ENCODE results near the gene HNRNPLL. TPM values are rescaled to one million over a fixed set of nuclear protein-coding genes. Genes with fewer than 3 reads are reported as not detected.

The HNRNPLL gene
- total and polyA plus RNA-seq, 2 of the 8 experiments (the other 6 are each of a cell fraction or from before 2014, with no cell fraction given): 18.6 to 69.3 TPM

- Histone ChIP-seq H3K4ac (replicated peaks; ENCODE audit: insufficient read length, low read depth, low read length) (no peak overlapping the region), H4K91ac (replicated peaks; ENCODE audit: insufficient read length, low read length) (no peak overlapping the region), H2AK5ac (ENCODE audit: low read depth, low read length) (no peak overlapping the region), H3K4me2 (ENCODE audit: insufficient read depth in 1 of 2, low read depth in 2 of 2, low read length in 2 of 2) (no peak overlapping the region), H2BK12ac (ENCODE audit: low read depth, low read length) (no peak overlapping the region), H3K36me3 (ENCODE audit: control insufficient read depth in 2 of 4, insufficient read depth in 4 of 4, low read length in 3 of 4) (peaks cover 2 to 35% (median 8%) of the 10 kb centered on the region in 4 experiments; a peak in 5 of 8 replicates), H3K4me1 (replicated peaks in 1 of 4; ENCODE audit: control insufficient read depth in 3 of 4, insufficient read depth in 4 of 4, low read length in 3 of 4) (peaks cover 0 to 13% (median 2%) of the 10 kb centered on the region in 4 experiments; a peak in 5 of 7 replicates), H3K9ac (replicated peaks in 1 of 4; ENCODE audit: extremely low read depth in 1 of 4, low read depth in 3 of 4, low read length in 3 of 4) (no peak overlapping the region), H4K5ac (ENCODE audit: insufficient read length, low read depth, low read length) (no peak overlapping the region), H3K79me2 (ENCODE audit: control insufficient read depth in 1 of 2, insufficient read depth in 2 of 2, low read length in 2 of 2) (peaks cover 0 to 53% of the 10 kb centered on the region in 2 experiments; a peak in 2 of 4 replicates), H2BK20ac (ENCODE audit: low read length) (no peak overlapping the region), H3K18ac (ENCODE audit: extremely low read depth, low read length) (no peak overlapping the region), H2BK15ac (ENCODE audit: low read length) (no peak overlapping the region), H4K8ac (ENCODE audit: extremely low read depth, insufficient read depth, low read length) (no peak overlapping the region), H3K79me1 (ENCODE audit: low read depth, low read length) (no peaks in the 10 kb centered on the region), H2BK120ac (replicated peaks; ENCODE audit: low read depth, low read length) (no peak overlapping the region), H4K20me1 (replicated peaks in 1 of 2; ENCODE audit: control insufficient read depth in 1 of 2, insufficient read depth in 2 of 2, low read length in 2 of 2) (peaks cover under 1 to 12% of the 10 kb centered on the region in 2 experiments), H3K27me3 (replicated peaks in 1 of 4; ENCODE audit: control insufficient read depth in 3 of 4, extremely low read depth in 1 of 4, insufficient read depth in 3 of 4, low read length in 3 of 4) (no peaks in the 10 kb centered on the region), H2AFZ (ENCODE audit: low read length) (no peak overlapping the region), H3K23ac (ENCODE audit: insufficient read length) (no peak overlapping the region), H3K4me3 (ENCODE audit: extremely low read depth in 1 of 4, insufficient read depth in 2 of 4, low read depth in 3 of 4, low read length in 4 of 4) (no peak overlapping the region), H2BK5ac (ENCODE audit: low read depth, low read length) (no peak overlapping the region), H3K56ac (replicated peaks; ENCODE audit: insufficient read length, low read depth, low read length) (no peak overlapping the region), H3K14ac (ENCODE audit: insufficient read length) (no peak overlapping the region), H3K23me2 (ENCODE audit: low read depth, low read length) (no peaks in the 10 kb centered on the region), H3K27ac (ENCODE audit: low read depth, low read length) (no peak overlapping the region), H3K9me3 (ENCODE audit: insufficient read depth in 2 of 2, low read depth in 1 of 2, low read length in 1 of 2) (no peaks in the 10 kb centered on the region)
- WGBS, 2 experiments (ENCODE audit: extremely low coverage in 1 of 2, insufficient coverage in 1 of 2, insufficient read length in 1 of 2, insufficient replicate concordance in 2 of 2, low coverage in 1 of 2, low lambda C conversion rate in 2 of 2, missing lambda C conversion rate in 1 of 2): 94% methylated on average over 1 of the region's 1 CpG; no CpG with 5 or more reads in 1 of the 2 experiments
- POLR2A ChIA-PET (ENCODE audit: partially characterized antibody): interaction anchor here (0.6 to 4.5 kb wide), 3 partner anchors 11 to 166 kb away, joined by 3 to 33 read pairs (median 5); partner anchors contain the start of genes HNRNPLL and SRSF7
- FAIRE-seq: no peak
- TF ChIP-seq POLR2A (IDR thresholded peaks at IDR 0.05; ENCODE audit: control extremely low read depth in 1 of 2, low read depth in 2 of 2, low read length in 2 of 2) (no peak), JUN (IDR thresholded peaks at IDR 0.05; ENCODE audit: low read depth, low read length) (no peak), E2F6 (IDR thresholded peaks at IDR 0.05) (no peak), RBBP5 (IDR thresholded peaks at IDR 0.05; ENCODE audit: borderline replicate concordance, low read depth, low read length) (no peak), POLR2AphosphoS5 (IDR thresholded peaks at IDR 0.05; ENCODE audit: low read depth, low read length) (no peak), GTF2F1 (IDR thresholded peaks at IDR 0.05; ENCODE audit: borderline replicate concordance, low read depth, low read length) (no peak), HDAC2 (IDR thresholded peaks at IDR 0.05; ENCODE audit: borderline replicate concordance in 1 of 2, low read depth in 2 of 2, low read length in 2 of 2) (no peak)
- no peak for DNase-seq (ENCODE audit: low read depth in 1 of 2, low spot score in 2 of 2)
- CTCF ChIA-PET (ENCODE audit: partially characterized antibody): interaction anchor here (2.2 to 10.6 kb wide), 4 partner anchors 16 to 150 kb away, joined by 6 to 119 read pairs (median 84); partner anchors contain the start of gene HNRNPLL
These were observed 17.8 kb downstream of the HNRNPLL start for GRCh38 chr2:38584881-38585280.

All from H1 (cell line).